ENCODE data around the gene B3GAT1.

DNA sequence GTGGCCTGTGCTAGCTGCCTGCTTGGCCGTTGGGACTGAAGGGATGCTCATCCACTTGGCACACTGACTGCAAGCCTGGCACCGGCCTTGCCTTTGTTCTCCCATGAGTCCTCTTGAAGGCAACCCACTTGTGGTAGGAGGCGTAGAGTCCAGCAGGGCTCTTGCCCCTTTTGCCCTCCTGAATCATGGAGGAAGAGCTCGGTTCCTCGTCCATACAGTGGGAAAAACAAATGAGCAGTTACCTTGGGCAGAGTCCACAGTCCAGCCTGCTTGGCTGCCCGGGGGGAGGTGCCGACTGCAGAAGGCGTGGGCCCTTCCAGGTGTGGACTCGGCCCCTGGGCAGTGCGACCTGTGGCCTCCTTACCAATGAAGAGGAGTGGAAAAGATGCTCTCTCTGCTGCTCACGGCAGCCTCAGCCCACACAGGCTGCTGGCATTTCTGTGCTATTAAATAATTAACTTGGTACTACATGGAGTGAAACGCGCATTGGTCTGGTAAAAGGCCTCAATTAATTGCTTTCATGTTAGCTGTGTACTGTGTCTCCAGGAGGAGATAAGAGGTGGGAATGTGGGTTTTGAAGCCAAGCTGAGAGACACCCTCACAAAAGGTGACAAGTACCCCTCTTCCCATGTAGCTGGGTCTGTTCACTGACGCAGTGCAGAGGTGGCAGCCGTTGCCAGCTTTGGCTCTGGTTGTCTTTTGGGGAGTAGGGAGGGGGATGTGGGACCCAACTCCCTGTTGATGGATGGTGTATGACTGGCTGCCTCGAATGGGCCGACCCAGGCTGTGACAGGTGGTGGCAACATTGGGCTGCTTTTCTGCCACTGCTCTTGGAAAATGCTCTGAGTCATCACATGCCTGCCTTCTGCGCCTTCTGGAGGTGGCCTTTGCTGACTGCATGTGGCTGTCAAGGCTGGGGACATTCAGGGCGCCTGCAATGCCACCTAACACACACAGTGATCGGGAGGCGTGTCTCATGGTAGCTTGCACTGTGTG, 26.8 kb upstream of the B3GAT1 start:
- no peak for TF ChIP-seq POLR2AphosphoS5 (IDR thresholded peaks at IDR 0.05; ENCODE audit: insufficient read depth in 1 of 2, low read depth in 1 of 2)
- TF ChIP-seq, protein P1, sequence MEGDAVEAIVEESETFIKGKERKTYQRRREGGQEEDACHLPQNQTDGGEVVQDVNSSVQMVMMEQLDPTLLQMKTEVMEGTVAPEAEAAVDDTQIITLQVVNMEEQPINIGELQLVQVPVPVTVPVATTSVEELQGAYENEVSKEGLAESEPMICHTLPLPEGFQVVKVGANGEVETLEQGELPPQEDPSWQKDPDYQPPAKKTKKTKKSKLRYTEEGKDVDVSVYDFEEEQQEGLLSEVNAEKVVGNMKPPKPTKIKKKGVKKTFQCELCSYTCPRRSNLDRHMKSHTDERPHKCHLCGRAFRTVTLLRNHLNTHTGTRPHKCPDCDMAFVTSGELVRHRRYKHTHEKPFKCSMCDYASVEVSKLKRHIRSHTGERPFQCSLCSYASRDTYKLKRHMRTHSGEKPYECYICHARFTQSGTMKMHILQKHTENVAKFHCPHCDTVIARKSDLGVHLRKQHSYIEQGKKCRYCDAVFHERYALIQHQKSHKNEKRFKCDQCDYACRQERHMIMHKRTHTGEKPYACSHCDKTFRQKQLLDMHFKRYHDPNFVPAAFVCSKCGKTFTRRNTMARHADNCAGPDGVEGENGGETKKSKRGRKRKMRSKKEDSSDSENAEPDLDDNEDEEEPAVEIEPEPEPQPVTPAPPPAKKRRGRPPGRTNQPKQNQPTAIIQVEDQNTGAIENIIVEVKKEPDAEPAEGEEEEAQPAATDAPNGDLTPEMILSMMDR (IDR thresholded peaks at IDR 0.05), result no peak
